ENCODE results near the gene MINDY4. TPM values are rescaled to one million over a fixed set of nuclear protein-coding genes. Genes with fewer than 3 reads are reported as not detected.

The MINDY4 gene
- total and polyA plus RNA-seq, 2 of the 4 experiments (the other 2 are of a cell fraction), result 1.8 to 3.6 TPM

DNA sequence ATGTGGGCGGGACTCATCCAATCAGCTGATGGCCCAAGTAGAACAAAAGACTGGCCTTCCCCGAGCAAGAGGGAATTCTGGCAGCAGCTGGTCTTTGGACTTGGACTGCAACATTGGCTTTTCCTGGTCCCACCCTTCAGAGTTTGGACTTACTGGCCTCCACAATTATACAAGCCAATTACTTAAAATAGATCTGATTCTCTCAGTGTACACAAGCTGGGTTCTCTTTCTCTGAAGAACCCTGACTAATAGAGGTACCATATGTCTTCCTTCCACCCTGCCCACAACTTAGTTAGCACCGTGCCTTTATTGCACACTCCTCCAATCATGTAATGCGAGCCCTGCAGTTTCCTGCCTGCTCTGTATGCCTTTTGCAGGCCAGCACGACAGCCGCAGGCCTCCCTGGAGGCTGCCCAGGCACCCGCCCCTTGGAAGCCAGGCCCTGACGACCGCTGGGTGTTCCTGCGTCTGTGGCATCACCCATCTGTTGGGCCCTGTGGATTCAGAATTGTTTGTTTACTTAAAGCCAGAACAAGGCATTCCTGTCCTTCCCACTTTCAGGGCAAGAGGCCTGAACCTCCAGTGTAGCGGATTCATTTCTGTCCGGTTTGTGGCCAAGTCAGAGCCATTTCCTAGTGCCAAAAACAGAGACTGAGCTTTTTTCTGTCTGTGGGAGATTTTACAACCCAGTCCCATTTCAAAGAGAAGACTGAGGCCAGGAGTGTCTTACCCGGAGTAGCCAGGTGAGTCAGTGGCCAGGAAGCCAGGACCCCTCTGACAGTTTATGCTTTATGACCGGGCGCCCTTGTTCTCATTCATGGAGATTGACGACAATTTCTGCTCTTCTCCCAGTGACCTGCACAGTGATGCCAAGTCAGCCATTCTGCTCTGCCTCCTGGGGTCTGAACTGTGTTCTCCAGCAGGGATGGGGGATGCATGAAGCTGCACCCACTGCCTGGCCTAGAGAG is 20.2 kb upstream of the MINDY4 start:
- Histone ChIP-seq H3K9me3 (ENCODE audit: control insufficient read depth, insufficient read depth, low read length) (no peaks in the 10 kb centered on the region; the same call in 1 of the 2 replicates), H3K79me1 (ENCODE audit: low read depth in 1 of 2, low read length in 2 of 2) (peaks cover 0 to 9% of the 10 kb centered on the region in 2 experiments; a peak in 1 of 4 replicates), H2BK120ac (ENCODE audit: low read depth, low read length) (peak overlapping the region; percentile 89), H3K27ac (ENCODE audit: insufficient read depth, low read length) (peak overlapping the region; percentile 93), H3K4ac (ENCODE audit: low read depth, low read length) (peak overlapping the region; percentile 96), H2AK5ac (ENCODE audit: low read depth, low read length) (peak overlapping the region; percentile 90), H2BK5ac (ENCODE audit: low read depth, low read length, poor library complexity, severe bottlenecking) (peak overlapping the region; percentile 84), H2BK20ac (ENCODE audit: low read depth, low read length) (peak overlapping the region; percentile 95), H3K4me3 (ENCODE audit: insufficient read depth, low read depth, low read length) (no peak overlapping the region), H4K20me1 (ENCODE audit: insufficient read depth, low read length) (0 out of 2 replicates have a peak, but pooled peaks cover 6% of the 10 kb centered on the region), H3K14ac (replicated peaks; ENCODE audit: low read depth, low read length) (peak overlapping the region; percentile 89), H2AK9ac (replicated peaks; ENCODE audit: low read depth, low read length, poor library complexity) (peak overlapping the region; percentile 88), H2AFZ (replicated peaks; ENCODE audit: low read length, poor library complexity) (peak overlapping the region; percentile 90), H3K4me2 (ENCODE audit: low read depth, low read length) (peak overlapping the region; percentile 11), H3K9me1 (ENCODE audit: insufficient read depth, low read length) (peaks cover 22% of the 10 kb centered on the region), H2BK15ac (ENCODE audit: low read depth, low read length) (peak overlapping the region; percentile 90; the same call in 2 of the 3 replicates), H3K27me3 (ENCODE audit: control insufficient read depth, insufficient read depth, low read length) (no peaks in the 10 kb centered on the region), H3K4me1 (ENCODE audit: control insufficient read depth, insufficient read depth, low read length) (peaks cover 29% of the 10 kb centered on the region), H4K91ac (ENCODE audit: insufficient read depth, low read depth, low read length) (peak overlapping the region; percentile 96), H3K18ac (ENCODE audit: low read depth, low read length) (peak overlapping the region; percentile 90), H3K9ac (ENCODE audit: low read depth, low read length) (peak overlapping the region; percentile 32; the same call in 1 of the 2 replicates), H4K5ac (ENCODE audit: low read depth, low read length) (peak overlapping the region; percentile 80), H3K56ac (ENCODE audit: extremely low read depth, insufficient read depth, low read length) (peak overlapping the region; percentile 74), H4K8ac (ENCODE audit: low read depth in 2 of 2, low read length in 2 of 2) (peak overlapping the region; percentile 71 to 91), H3K36me3 (ENCODE audit: control insufficient read depth, insufficient read depth, low read length) (no peaks in the 10 kb centered on the region), H3K23ac (ENCODE audit: low read depth, low read length) (peak overlapping the region; percentile 83)
- BruUV-seq (replicated peaks), result no TSS peak
- ATAC-seq (ENCODE audit: low read depth) (peak; percentile 90), DNase-seq (peak; percentile 92)
- in situ Hi-C loops (cut with MboI; ENCODE audit: low sequenced_read_pairs), result no loop called here
- dilution Hi-C loops (cut with HindIII; ENCODE audit: low sequenced_read_pairs, unreplicated experiment), result no loop called here
- ChIA-PET POLR2A (ENCODE audit: unreplicated experiment) (interaction anchor here (1.0 to 1.3 kb wide), 2 partner anchors 46 to 49 kb away, joined by 3 read pairs; no protein-coding TSS in a partner anchor), CTCF (interaction anchor here (1.0 to 1.7 kb wide), 6 partner anchors 11 to 372 kb away, joined by 3 to 5 read pairs (median 4); no protein-coding TSS in a partner anchor)
- intact Hi-C loops (cut with micrococcal nuclease), result loop anchor here (1.0 to 2.0 kb wide), 2 partner anchors 20 to 48 kb away; partner anchors contain the start of gene MINDY4
- WGBS, 2 experiments (ENCODE audit: extremely low coverage in 2 of 2, insufficient read length in 1 of 2), result 28% methylated on average over 4 of the region's 16 CpGs; no CpG with 5 or more reads in 1 of the 2 experiments
- no peak for TF ChIP-seq RFX5 (IDR thresholded peaks at IDR 0.05; ENCODE audit: low read depth, low read length)
- TF ChIP-seq SMC3 (IDR thresholded peaks at IDR 0.05; ENCODE audit: low read depth, low read length), result no peak
- peak; percentile 36; the same call in 1 of the 2 replicates for TF ChIP-seq BHLHE40 (IDR thresholded peaks at IDR 0.05; ENCODE audit: low read depth, low read length)
- peak; percentile 67; the same call in 1 of the 2 replicates for TF ChIP-seq MAZ (IDR thresholded peaks at IDR 0.05; ENCODE audit: borderline replicate concordance, low read depth, low read length)
- TF ChIP-seq NFE2L2 (IDR thresholded peaks at IDR 0.05; ENCODE audit: low read depth, low read length), result no peak
- TF ChIP-seq MXI1 (IDR thresholded peaks at IDR 0.05; ENCODE audit: borderline replicate concordance, low read depth, low read length), result no peak
- TF ChIP-seq USF2 (IDR thresholded peaks at IDR 0.05; ENCODE audit: low read depth, low read length), result no peak
- no peak for TF ChIP-seq CTCF (conservative IDR thresholded peaks at IDR 0.05; ENCODE audit: low read depth, low read length)
- no peak for TF ChIP-seq POLR2A (IDR thresholded peaks at IDR 0.05; ENCODE audit: low read depth, low read length)
- TF ChIP-seq RCOR1 (IDR thresholded peaks at IDR 0.05; ENCODE audit: insufficient replicate concordance, low read length), result no peak
- no peak for TF ChIP-seq MAFK (IDR thresholded peaks at IDR 0.05; ENCODE audit: low read depth, low read length)
- no peak for TF ChIP-seq ELK1 (IDR thresholded peaks at IDR 0.05; ENCODE audit: borderline replicate concordance, low read depth, low read length)

All from IMR-90 (cell line).